GM18867 (cell line): ENCODE data around the gene ZNF778.
"Not testable (repeated sequence)": the region's sequence is repeated elsewhere in the genome, so short reads cannot be mapped to it uniquely, and the experiment has no call there.

ENCODE experiments used
- ATAC-seq: cut with Tn5 transposase; IDR thresholded peaks from one replicate; pipeline ENCODE4 v1.9.1; 2021; ENCODE audit warnings: mild to moderate bottlenecking, moderate library complexity; ENCODE audit not compliant: unreplicated experiment

The ZNF778 gene

GRCh38 chr16:89210904-89211515, 6.5 kb upstream of the ZNF778 start:
- no peak for ATAC-seq

- ATAC-seq = no peak
Observed at GRCh38 chr16:89216315-89217137, 977 bp upstream of the ZNF778 start.

DNA sequence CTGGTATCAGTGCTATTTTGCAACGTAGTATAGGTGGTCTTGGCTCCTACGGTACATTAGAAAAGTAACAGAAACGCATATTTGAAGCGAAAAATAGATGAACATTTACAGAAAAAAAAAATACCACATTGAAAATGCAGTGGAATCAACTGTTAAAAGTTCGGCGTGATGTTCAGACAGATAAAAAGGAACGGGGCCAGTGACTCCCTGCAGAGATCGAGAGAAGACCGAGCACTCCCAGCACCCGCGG, 440 bp upstream of the ZNF778 start:
- ATAC-seq = no peak

GRCh38 chr16:89219365-89219764, 1.9 kb downstream of the ZNF778 start:
- no peak for ATAC-seq

- ATAC-seq = no peak
Observed at GRCh38 chr16:89221604-89222003, 4.1 kb downstream of the ZNF778 start.

- no peak for ATAC-seq
Observed at GRCh38 chr16:89222931-89223330, 5.4 kb downstream of the ZNF778 start.

GRCh38 chr16:89224665-89225064, 7.2 kb downstream of the ZNF778 start:
- no peak for ATAC-seq

DNA sequence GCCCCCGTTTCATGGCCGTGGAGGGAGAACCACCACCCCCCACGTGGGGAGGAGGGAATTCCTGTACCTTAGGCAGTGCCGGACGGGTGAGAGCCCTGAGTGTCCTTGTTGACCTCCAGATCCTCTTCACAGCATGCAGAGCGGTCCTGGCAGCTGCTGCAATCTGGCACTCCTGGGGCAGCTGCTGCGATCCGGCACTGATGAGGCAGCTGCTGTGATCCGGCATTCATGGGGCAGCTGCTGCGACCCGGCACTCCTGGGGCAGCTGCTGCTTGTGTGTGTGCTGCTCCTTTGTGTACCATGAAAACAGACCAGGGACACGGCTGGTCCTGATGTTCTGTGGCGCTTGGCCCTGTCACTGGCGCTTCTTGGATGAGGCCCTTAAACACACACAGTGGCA, 12.8 kb downstream of the ZNF778 start:
- no peak for ATAC-seq

DNA sequence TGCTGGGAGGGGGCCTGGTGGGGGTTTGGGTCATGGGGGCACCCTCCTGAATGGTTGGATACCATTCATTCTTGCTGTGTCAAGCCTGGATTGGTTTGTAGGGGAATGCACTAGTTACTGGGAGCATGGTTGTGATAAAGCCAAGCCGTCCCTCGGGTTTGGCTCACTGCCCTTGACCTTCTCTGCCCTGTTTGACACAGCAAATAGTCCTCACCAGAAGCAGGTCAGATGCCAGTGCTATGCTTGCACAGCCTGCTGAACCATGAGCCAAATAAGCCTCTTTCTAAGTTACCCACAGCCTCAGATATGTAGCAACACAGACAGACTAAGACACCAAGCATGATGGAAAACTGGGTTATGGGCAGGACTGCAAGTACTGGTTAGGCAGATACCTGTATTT, 14.6 kb downstream of the ZNF778 start:
- ATAC-seq = no peak

GRCh38 chr16:89233678-89234490, 16.4 kb downstream of the ZNF778 start:
- no peak for ATAC-seq

DNA sequence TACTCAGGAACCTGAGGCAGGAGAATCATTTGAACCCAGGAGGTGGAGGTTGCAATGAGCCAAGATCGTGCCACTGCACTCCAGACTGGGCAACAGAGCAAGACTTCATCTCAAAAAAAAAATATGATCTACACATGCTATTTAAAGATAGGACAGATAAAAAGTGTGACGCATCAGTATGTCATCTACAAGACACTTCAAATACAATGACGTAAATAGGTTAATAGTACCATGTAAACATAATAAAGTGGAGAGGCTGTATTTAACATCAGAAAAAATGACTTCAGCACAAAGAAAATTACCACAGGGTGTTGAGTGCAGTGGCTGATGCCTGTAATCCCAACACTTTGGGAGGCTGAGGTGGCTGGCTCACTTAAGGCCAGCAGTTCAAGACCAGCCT, 20.2 kb downstream of the ZNF778 start:
- ATAC-seq = no peak

GRCh38 chr16:89241187-89242007, 23.9 kb downstream of the ZNF778 start:
- peak; percentile 71 for ATAC-seq

- no peak for ATAC-seq
Observed at GRCh38 chr16:89242795-89243200, 25.3 kb downstream of the ZNF778 start.

DNA sequence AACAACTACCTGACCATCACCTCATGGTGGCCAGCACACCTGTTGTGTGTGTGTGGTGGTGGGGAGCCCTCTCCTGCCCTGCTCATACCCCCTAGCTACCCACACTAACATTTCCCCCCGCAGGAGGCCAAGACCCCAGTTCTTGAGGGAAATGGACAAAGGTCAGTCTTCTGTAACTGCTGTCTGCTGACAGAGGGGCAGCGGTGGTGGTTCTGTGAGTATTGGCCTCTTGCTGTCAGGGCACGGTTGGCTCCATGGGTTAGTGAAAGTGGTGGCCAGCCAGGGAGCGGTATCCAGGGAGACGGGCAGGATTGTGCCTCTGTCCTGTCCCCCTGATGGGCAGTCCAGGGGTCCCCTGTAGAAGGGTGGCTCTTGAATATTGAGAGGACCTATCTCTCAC, 26.2 kb downstream of the ZNF778 start:
- no peak for ATAC-seq

GRCh38 chr16:89244264-89244663, 26.8 kb downstream of the ZNF778 start:
- not testable (repeated sequence) for ATAC-seq

GRCh38 chr16:89244754-89245153, 27.3 kb downstream of the ZNF778 start:
- no peak for ATAC-seq

GRCh38 chr16:89246383-89246902, 28.9 kb downstream of the ZNF778 start:
- no peak for ATAC-seq

GRCh38 chr16:89246903-89247733, 29.6 kb downstream of the ZNF778 start:
- ATAC-seq = peak; percentile 70

GRCh38 chr16:89247734-89248075, 30.2 kb downstream of the ZNF778 start:
- not testable (repeated sequence) for ATAC-seq
